Lower leg skin (tissue), 3 donors: ENCODE measurements around the gene THADA.

Experiments
- POLR2A ChIP-seq, 2 donors: fragments of 450-650 bp; IDR thresholded peaks; one replicate each; pipeline ENCODE4 v1.6.1; 2016 to 2017; ENCODE audit warnings: antibody characterized with exemption in 2 of 2, mild to moderate bottlenecking in 1 of 2, moderate library complexity in 1 of 2
- TF ChIP-seq, protein P1 (sequence below), 3 donors: fragments of 450-650 bp; IDR thresholded peaks; one replicate each; pipeline ENCODE4 v1.5.1; 2016; ENCODE audit warnings: antibody characterized with exemption in 3 of 3, mild to moderate bottlenecking in 3 of 3, moderate library complexity in 2 of 3

GRCh38 chr2:43201016-43201415, 394.8 kb downstream of the THADA start:
- no peak for TF ChIP-seq POLR2A (IDR thresholded peaks at IDR 0.05)
- TF ChIP-seq, protein P1, sequence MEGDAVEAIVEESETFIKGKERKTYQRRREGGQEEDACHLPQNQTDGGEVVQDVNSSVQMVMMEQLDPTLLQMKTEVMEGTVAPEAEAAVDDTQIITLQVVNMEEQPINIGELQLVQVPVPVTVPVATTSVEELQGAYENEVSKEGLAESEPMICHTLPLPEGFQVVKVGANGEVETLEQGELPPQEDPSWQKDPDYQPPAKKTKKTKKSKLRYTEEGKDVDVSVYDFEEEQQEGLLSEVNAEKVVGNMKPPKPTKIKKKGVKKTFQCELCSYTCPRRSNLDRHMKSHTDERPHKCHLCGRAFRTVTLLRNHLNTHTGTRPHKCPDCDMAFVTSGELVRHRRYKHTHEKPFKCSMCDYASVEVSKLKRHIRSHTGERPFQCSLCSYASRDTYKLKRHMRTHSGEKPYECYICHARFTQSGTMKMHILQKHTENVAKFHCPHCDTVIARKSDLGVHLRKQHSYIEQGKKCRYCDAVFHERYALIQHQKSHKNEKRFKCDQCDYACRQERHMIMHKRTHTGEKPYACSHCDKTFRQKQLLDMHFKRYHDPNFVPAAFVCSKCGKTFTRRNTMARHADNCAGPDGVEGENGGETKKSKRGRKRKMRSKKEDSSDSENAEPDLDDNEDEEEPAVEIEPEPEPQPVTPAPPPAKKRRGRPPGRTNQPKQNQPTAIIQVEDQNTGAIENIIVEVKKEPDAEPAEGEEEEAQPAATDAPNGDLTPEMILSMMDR (IDR thresholded peaks at IDR 0.05) = no peak
